RKO (cell line): ENCODE results near the gene DNAJB9.
A peak's percentile ranks its signal among the peaks of the same experiment; 100 is the strongest.

Source experiments
- DNase-seq: peaks from one replicate; pipeline ENCODE4 v3.0.0-alpha.2; 2016; ENCODE audit warnings: low spot score

The DNAJB9 gene

GRCh38 chr7:108568801-108569380 is 783 bp upstream of the DNAJB9 start:
- DNase-seq, result peak; percentile 22

- DNase-seq, result peak; percentile 85
Measured at GRCh38 chr7:108570146-108570755, 577 bp downstream of the DNAJB9 start.

GRCh38 chr7:108572480-108572879 is 2.8 kb downstream of the DNAJB9 start:
- DNase-seq, result no peak

- DNase-seq, result no peak
Measured at GRCh38 chr7:108575156-108575555, 5.5 kb downstream of the DNAJB9 start.

DNA sequence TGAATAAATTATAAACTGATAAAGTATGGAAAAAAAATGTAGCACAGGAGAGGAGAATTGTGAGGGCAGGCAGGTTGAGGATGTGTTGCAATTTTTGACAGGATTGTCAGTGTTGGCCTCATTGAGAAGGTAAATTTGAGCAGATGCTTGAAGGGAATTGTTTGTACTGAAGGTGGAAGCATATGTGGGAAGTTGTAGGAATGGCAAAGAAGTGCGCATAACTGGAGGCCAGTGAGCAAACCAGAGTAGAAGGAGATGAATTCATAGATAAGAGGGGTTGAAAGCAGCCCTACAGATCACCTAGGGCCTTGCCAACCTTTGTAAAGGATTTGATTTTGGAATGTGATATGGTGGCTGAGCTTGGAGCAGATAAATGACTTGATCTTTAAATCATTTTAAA is 6.4 kb downstream of the DNAJB9 start:
- no peak for DNase-seq

DNA sequence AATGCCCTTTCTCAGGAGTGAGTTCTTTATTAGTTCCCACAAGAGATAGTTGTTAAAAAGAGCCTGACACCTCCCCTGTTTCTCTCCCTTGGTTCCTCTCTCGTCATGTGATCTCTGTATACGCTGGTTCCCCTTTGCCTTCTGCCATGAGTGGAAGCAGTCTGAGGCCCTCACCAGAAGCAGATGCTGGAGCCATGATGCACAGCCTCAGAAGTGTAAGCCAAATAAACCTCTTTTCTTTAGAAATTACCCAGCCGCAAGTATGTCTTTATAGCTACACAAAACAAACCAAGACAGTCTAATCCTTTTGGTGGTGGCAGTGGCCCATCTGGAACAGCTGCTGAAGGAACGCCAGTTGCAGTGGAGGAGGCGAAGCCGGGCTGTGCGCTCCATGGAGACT is 9.3 kb downstream of the DNAJB9 start:
- no peak for DNase-seq

- DNase-seq, result no peak
Measured at GRCh38 chr7:108580298-108580697, 10.6 kb downstream of the DNAJB9 start.

GRCh38 chr7:108581655-108582491 is 12.2 kb downstream of the DNAJB9 start:
- DNase-seq, result no peak

- DNase-seq, result peak; percentile 38
Measured at GRCh38 chr7:108584211-108584610, 14.5 kb downstream of the DNAJB9 start.

- DNase-seq, result no peak
Measured at GRCh38 chr7:108585843-108586242, 16.2 kb downstream of the DNAJB9 start.

DNA sequence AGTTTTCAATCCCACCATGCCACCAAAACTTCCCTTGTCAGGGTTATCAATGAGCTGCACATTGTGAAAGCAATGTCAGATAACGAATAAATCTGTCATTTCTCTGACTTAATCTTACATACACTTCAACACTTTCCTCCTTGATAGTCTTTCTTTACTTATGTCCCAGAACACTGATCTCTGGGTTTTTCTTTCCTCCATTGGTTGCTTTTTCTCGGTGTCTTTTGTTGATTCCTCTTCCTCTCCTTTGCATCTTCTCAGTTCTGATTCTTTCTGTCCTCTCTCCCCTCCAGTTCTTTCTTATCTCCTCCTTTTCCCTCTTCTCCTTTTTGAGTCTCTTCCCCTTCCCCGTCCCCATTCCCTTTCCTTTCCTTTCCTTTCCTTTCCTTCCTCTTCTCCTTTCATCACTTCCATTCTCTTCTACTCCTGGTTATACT is 16.6 kb downstream of the DNAJB9 start:
- no peak for DNase-seq

DNA sequence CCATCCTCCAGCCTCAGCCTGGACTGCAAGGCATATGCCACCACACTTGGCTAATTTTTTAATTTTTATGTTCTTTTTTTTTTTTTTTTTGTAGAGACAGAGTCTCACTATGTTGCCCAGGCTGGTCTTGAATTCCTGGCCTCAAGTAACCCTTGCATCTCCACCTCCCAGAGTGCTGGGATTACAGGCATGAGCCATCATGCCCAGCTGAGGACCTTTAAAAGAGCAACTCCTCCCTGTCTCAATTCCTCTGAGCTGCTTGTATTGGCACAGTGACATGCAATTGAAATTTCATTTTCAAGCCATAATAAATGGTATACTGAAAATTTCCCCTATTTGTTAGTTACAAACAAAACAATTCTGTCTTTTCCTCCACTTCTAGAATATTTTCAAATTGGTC is 19.5 kb downstream of the DNAJB9 start:
- no peak for DNase-seq

DNA sequence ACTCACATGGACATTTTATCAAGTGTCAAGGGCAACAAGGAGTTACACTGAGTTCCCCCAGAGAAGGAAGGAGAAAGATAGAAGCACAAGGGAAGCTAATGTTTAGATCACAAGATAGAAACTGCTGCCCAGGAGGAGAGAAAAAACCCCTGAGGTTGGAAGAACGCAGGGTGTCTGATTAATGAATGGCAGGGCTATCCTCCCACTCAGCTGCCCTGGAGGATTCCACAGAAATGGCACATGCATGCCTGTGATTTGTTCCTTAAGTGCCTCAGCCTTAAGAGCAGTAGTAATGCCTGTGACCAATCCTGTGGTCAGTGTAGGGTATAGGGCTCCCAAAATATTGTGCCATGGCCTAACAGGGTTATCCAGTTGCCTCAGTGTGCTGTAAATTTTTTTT is 20.2 kb downstream of the DNAJB9 start:
- DNase-seq, result no peak

DNA sequence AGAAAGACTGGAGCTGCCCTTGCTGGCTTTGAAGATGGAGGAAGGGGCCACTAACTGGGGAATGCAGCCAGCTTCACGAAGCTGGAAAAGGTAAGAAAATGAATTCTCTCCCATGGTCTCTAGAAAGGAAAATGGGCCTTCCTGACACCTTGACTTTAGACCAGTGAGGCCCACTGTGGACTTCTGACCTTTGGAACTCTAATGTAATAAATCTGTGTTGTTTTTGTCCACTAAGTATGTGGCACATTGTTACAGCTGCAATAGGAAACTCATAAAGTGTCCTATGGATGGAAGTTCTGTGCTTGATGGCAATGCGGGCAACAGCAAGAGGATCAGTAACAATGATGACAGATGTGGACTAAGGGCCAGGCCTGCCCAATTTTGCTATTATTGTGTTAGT is 20.9 kb downstream of the DNAJB9 start:
- DNase-seq, result no peak

DNA sequence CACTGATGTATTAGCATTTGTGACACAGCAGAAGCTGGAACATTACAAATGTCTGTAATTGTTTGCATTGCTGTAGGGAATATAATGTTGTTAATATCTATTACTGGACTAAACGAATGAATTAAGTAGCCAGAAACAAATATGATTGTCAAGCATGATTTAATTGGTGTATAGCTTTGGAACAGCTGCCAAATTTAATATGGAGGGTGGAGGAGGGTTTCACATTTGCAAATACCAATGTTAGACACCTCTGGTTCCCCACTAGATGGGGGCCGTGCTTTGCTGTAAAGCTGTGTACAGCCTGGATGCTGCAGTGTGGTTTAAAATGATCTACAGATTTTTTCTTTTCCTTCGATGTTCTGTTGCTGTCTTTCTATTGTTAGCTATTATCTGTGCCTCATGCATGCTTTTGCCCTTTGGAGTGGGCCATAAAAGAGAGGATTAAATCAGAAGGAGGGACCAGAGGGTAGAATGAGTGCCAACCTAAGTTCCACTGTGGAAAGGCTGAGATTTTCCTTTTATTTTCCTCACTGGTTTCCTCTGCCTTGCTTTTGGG is 23.1 kb downstream of the DNAJB9 start:
- DNase-seq, result peak; percentile 51

GRCh38 chr7:108596560-108596959 is 26.9 kb downstream of the DNAJB9 start:
- DNase-seq, result no peak

- no peak for DNase-seq
Measured at GRCh38 chr7:108598153-108598552, 28.5 kb downstream of the DNAJB9 start.

DNA sequence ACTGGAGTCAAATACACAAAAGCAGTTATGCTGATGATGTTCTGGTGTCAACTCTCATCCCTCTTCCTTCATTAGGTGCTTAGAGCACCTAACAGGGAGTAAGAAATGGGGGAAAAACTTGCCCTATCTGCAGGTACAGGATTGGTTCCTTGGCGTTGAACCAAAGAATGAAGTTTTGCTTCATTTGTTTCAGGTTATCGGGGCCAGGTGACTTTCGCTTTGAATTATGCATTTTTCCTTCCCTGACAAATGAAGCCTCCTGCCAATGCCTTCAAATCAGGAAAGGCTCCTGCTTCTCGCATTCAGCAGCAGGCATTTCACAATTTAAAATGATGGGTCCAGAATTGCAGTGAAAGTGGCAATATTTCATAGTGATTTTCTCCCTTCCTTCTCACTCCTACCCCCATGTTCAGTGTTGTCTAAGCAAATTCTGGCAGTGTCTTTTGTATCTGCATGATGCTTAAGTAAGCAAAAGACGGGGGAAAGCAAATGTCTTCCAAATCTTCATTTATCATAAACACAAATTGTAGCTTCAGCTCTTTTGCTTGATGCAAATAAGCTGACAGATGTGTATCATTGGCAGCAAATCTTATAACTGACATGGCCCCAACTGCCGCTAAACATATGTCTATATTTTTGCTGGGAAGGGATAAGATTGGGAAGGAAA is 29.4 kb downstream of the DNAJB9 start:
- DNase-seq, result no peak

- no peak for DNase-seq
Measured at GRCh38 chr7:108600399-108600798, 30.7 kb downstream of the DNAJB9 start.

- DNase-seq, result no peak
Measured at GRCh38 chr7:108603656-108604306, 34.1 kb downstream of the DNAJB9 start.

GRCh38 chr7:108604307-108605077 is 34.8 kb downstream of the DNAJB9 start:
- DNase-seq, result no peak
